GM12878 (cell line): Measurements from ENCODE around the gene PTPRD. TPM values are rescaled to one million over a fixed set of nuclear protein-coding genes. Genes with fewer than 3 reads are reported as not detected.

Experiments used
- ATAC-seq: fragments of 200-7000 bp; cut with Tn5 transposase; 3 replicates; pipeline ENCODE4 v1.9.1; 2020; ENCODE audit warnings: mild to moderate bottlenecking, moderate library complexity
- BruUV-seq: library from RNA; stranded (reverse); fragments of 400-500 nt; replicated peaks from 2 replicates; lab custom pipeline; 2021; lab: Mats Ljungman, UMichigan
- CTCF ChIA-PET: fragments of 300-600 bp; sonication (Branson Sonifier 250); formaldehyde crosslinking; extraction: SDS; loops from one replicate; lab custom pipeline; 2021; ENCODE audit warnings: inconsistent platforms; lab: Yijun Ruan, JAX
- POLR2A ChIA-PET: fragments of 350-600 bp; formaldehyde crosslinking; extraction: SDS; loops from one replicate; lab custom pipeline; 2021; ENCODE audit warnings: inconsistent platforms; lab: Charles Lee
- RAD21 ChIA-PET: fragments of 300-600 bp; sonication (Branson Sonifier 250); formaldehyde crosslinking; loops from one replicate; lab custom pipeline; 2023; ENCODE audit warnings: antibody characterized with exemption; ENCODE audit not compliant: unreplicated experiment; lab: Charles Lee
- SMC1A ChIA-PET: fragments of 300-600 bp; sonication (Branson Sonifier 250); formaldehyde crosslinking; loops from one replicate; lab custom pipeline; 2023; ENCODE audit not compliant: unreplicated experiment, uncharacterized antibody; lab: Charles Lee
- DNase-seq: peaks from one replicate; pipeline ENCODE4 v3.0.0-alpha.2; 2011; ENCODE audit warnings: low read depth, low spot score
- FAIRE-seq: peaks from 3 replicates; lab custom pipeline; 2011; peaks lifted over from hg19 to GRCh38; lab: Jason Lieb, UNC
- H2AFZ ChIP-seq: 2 replicates; pipeline ENCODE4 v1.6.0; 2011; ENCODE audit warnings: low read depth, low read length, control low read depth; ENCODE audit not compliant: control insufficient read depth
- H3K27ac ChIP-seq: 2 replicates; pipeline ENCODE4 v1.5.1; 2011; ENCODE audit warnings: control low read depth; ENCODE audit not compliant: control insufficient read depth, insufficient read depth
- H3K27me3 ChIP-seq, 2 experiments: replicated peaks in 1 of 2; 2 replicates each; pipeline versions ENCODE4 v1.6.0 to v1.6.1; 2011; ENCODE audit warnings: low read length in 1 of 2; ENCODE audit not compliant: control insufficient read depth in 2 of 2, insufficient read depth in 2 of 2
- H3K36me3 ChIP-seq, 2 experiments: 2 replicates each; pipeline ENCODE4 v1.5.1; 2011; ENCODE audit warnings: low read length in 1 of 2; ENCODE audit not compliant: control insufficient read depth in 2 of 2, insufficient read depth in 2 of 2
- H3K4me1 ChIP-seq: 2 replicates; pipeline ENCODE4 v1.6.1; 2011; ENCODE audit warnings: mild to moderate bottlenecking, low read length, moderate library complexity, mixed read lengths; ENCODE audit not compliant: control insufficient read depth, insufficient read depth
- H3K4me2 ChIP-seq: 2 replicates; pipeline ENCODE4 v1.6.0; 2011; ENCODE audit warnings: control low read depth; ENCODE audit not compliant: control insufficient read depth, insufficient read depth
- H3K4me3 ChIP-seq: fragments of 200-600 bp; sonication (generic); 2 replicates; pipeline ENCODE4 v1.5.1; 2016
- H3K79me2 ChIP-seq: 2 replicates; pipeline ENCODE4 v1.6.0; 2011; ENCODE audit warnings: low read length; ENCODE audit not compliant: control insufficient read depth, insufficient read depth
- H3K9ac ChIP-seq: 2 replicates; pipeline ENCODE4 v1.8.0; 2011; ENCODE audit warnings: low read length, control low read depth, mixed read lengths; ENCODE audit not compliant: control insufficient read depth, insufficient read depth
- H3K9me3 ChIP-seq: replicated peaks from 3 replicates; pipeline ENCODE4 v1.5.1; 2011; ENCODE audit warnings: mild to moderate bottlenecking, low read length; ENCODE audit not compliant: control insufficient read depth, insufficient read depth
- H4K20me1 ChIP-seq: 2 replicates; pipeline ENCODE4 v1.6.0; 2011; ENCODE audit not compliant: control insufficient read depth, insufficient read depth
- BACH1 ChIP-seq: fragments of 450-650 bp; IDR thresholded peaks from 2 replicates; pipeline ENCODE4 v1.6.1; 2017; ENCODE audit warnings: mild to moderate bottlenecking, borderline replicate concordance
- CREB1 ChIP-seq: IDR thresholded peaks from 2 replicates; pipeline ENCODE4 v1.6.1; 2012; ENCODE audit warnings: low read depth, mild to moderate bottlenecking, inconsistent platforms
- FOXK2 ChIP-seq: fragments of 450-650 bp; IDR thresholded peaks from 2 replicates; pipeline ENCODE4 v1.6.1; 2017; ENCODE audit warnings: mild to moderate bottlenecking, moderate library complexity
- JUND ChIP-seq: IDR thresholded peaks from 2 replicates; pipeline ENCODE4 v1.6.1; 2012; ENCODE audit warnings: low read depth, mild to moderate bottlenecking, low read length, improper control_type of control experiment, moderate library complexity
- NBN ChIP-seq: fragments of 450-650 bp; IDR thresholded peaks from 2 replicates; pipeline ENCODE4 v1.6.1; 2016
- NR2C1 ChIP-seq: fragments of 450-650 bp; IDR thresholded peaks from 2 replicates; pipeline ENCODE4 v1.6.1; 2017; ENCODE audit warnings: antibody characterized with exemption, mild to moderate bottlenecking, moderate library complexity
- NR2F1 ChIP-seq: fragments of 450-650 bp; conservative IDR thresholded peaks from 2 replicates; pipeline ENCODE4 v1.6.1; 2017; ENCODE audit warnings: mild to moderate bottlenecking
- WGBS: methylation state at CpG from one replicate; pipeline ENCODE4 v1.1.6; 2016; ENCODE audit warnings: low lambda C conversion rate; ENCODE audit not compliant: insufficient replicate concordance, insufficient coverage; ENCODE audit errors: missing lambda C conversion rate; 5-methylcytosine and 5-hydroxymethylcytosine counted together
- in situ Hi-C: fragments of 300-500 bp; cut with MboI; formaldehyde crosslinking; loops from 9 replicates; pipeline ENCODE4 v1.14.3; 2018; ENCODE audit warnings: mixed read lengths
- intact Hi-C: fragments of 100-400 bp; cut with micrococcal nuclease; formaldehyde crosslinking; loops from one replicate; pipeline ENCODE4 v1.14.2; 2022; ENCODE audit not compliant: unreplicated experiment
- polyA plus RNA-seq, 11 experiments: library from polyadenylated mRNA; depleted of rRNA in 4 of 11; unstranded in 6 of 11; stranded (reverse) in 5 of 11; fragments of >200 nt; fragmentation: Nextera tagmentation in 4 of 11; fragmentation: Illumina TruSeq in 1 of 11; extraction: Ambion mirVana in 4 of 11; extraction: Trizol in 1 of 11; gene quantifications; 1 replicate in 1 of 11; 2 replicates in 10 of 11; pipeline versions ENCODE4 v1.2.1 to v1.2.3, GENCODE V29; 2011 to 2016; ENCODE audit warnings: inconsistent platforms in 2 of 11, missing spikeins in 2 of 11, low read depth in 1 of 11
- total RNA-seq, 4 experiments: library from RNA; depleted of rRNA in 3 of 4; stranded (reverse); fragments of >200 nt in 3 of 4; fragmentation: Illumina TruSeq in 1 of 4; extraction: Trizol in 1 of 4; gene quantifications; 2 replicates each; pipeline versions ENCODE4 v1.2.1 to v1.2.3, GENCODE V29; 2013 to 2021
- TF ChIP-seq, protein P1 (sequence below): IDR thresholded peaks from 2 replicates; pipeline ENCODE4 v1.6.1; 2011; ENCODE audit warnings: low read depth, low read length, improper control_type of control experiment, borderline replicate concordance
- TF ChIP-seq, protein P2 (sequence below): IDR thresholded peaks from 2 replicates; pipeline ENCODE4 v1.6.1; 2012; ENCODE audit warnings: low read depth, low read length, improper control_type of control experiment
- TF ChIP-seq, protein P3 (sequence below): fragments of 450-650 bp; formaldehyde crosslinking; IDR thresholded peaks from 2 replicates; pipeline ENCODE4 v1.4.0; 2022; ENCODE audit warnings: mild to moderate bottlenecking, moderate library complexity

The PTPRD gene
- total and polyA plus RNA-seq, 10 of the 15 experiments (the other 5 are each of a cell fraction or from before 2014, with no cell fraction given) = under 0.01 to 0.05 (median 0.01) TPM; not detected in 7

DNA sequence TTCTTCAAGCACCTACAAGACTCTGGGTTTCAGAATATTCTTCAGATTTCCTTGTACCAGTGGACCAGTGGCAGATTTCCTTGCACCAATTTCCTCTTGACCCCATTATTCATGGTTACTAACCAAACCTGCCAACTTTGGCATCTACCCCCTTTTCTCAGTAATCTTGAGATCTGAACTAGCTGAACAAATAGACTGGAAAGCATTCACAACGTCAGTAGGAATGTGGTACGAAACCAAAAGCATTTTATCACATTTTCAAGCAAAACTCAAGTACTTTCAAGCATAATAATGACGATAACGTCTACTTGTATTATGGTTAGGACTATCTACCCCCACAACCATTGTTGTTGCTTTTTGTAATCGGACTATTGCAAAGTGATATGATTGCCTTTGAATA lies 1217.3 kb downstream of the PTPRD start:
- BruUV-seq = no TSS peak
- in situ Hi-C loops = no loop called here
- Histone ChIP-seq H3K27me3 (no peaks in the 10 kb centered on the region), H3K79me2 (no peaks in the 10 kb centered on the region), H2AFZ (no peak overlapping the region), H3K9me3 (no peaks in the 10 kb centered on the region), H3K4me2 (no peak overlapping the region), H3K4me1 (no peaks in the 10 kb centered on the region), H3K27ac (no peak overlapping the region), H3K4me3 (no peak overlapping the region), H3K36me3 (no peaks in the 10 kb centered on the region), H3K9ac (no peak overlapping the region), H4K20me1 (no peaks in the 10 kb centered on the region)
- intact Hi-C loops = no loop called here
- CTCF ChIA-PET = no interaction called here
- FAIRE-seq (no peak), ATAC-seq (no peak), DNase-seq (no peak)
- RAD21 ChIA-PET = no interaction called here
- WGBS = 18% methylated on average over 5 of the region's 5 CpGs
- SMC1A ChIA-PET = interaction anchor here (1.0 to 1.6 kb wide), 2 partner anchors 10 to 18 kb away, joined by 3 read pairs; no protein-coding TSS in a partner anchor
- POLR2A ChIA-PET = no interaction called here
- TF ChIP-seq JUND = no peak
- no peak for TF ChIP-seq NR2C1
- TF ChIP-seq FOXK2 = no peak
- TF ChIP-seq, protein P1, sequence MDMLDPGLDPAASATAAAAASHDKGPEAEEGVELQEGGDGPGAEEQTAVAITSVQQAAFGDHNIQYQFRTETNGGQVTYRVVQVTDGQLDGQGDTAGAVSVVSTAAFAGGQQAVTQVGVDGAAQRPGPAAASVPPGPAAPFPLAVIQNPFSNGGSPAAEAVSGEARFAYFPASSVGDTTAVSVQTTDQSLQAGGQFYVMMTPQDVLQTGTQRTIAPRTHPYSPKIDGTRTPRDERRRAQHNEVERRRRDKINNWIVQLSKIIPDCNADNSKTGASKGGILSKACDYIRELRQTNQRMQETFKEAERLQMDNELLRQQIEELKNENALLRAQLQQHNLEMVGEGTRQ = no peak
- TF ChIP-seq, protein P2, sequence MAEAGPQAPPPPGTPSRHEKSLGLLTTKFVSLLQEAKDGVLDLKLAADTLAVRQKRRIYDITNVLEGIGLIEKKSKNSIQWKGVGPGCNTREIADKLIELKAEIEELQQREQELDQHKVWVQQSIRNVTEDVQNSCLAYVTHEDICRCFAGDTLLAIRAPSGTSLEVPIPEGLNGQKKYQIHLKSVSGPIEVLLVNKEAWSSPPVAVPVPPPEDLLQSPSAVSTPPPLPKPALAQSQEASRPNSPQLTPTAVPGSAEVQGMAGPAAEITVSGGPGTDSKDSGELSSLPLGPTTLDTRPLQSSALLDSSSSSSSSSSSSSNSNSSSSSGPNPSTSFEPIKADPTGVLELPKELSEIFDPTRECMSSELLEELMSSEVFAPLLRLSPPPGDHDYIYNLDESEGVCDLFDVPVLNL = no peak
- TF ChIP-seq BACH1 = no peak
- TF ChIP-seq, protein P3, sequence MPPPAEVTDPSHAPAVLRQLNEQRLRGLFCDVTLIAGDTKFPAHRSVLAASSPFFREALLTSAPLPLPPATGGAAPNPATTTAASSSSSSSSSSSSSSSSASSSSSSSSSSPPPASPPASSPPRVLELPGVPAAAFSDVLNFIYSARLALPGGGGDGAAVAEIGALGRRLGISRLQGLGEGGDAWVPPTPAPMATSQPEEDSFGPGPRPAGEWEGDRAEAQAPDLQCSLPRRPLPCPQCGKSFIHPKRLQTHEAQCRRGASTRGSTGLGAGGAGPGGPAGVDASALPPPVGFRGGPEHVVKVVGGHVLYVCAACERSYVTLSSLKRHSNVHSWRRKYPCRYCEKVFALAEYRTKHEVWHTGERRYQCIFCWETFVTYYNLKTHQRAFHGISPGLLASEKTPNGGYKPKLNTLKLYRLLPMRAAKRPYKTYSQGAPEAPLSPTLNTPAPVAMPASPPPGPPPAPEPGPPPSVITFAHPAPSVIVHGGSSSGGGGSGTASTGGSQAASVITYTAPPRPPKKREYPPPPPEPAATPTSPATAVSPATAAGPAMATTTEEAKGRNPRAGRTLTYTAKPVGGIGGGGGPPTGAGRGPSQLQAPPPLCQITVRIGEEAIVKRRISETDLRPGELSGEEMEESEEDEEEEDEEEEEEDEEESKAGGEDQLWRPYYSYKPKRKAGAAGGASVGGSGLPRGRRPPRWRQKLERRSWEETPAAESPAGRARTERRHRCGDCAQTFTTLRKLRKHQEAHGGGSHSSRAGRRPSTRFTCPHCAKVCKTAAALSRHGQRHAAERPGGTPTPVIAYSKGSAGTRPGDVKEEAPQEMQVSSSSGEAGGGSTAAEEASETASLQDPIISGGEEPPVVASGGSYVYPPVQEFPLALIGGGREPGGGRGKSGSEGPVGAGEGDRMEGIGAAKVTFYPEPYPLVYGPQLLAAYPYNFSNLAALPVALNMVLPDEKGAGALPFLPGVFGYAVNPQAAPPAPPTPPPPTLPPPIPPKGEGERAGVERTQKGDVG (CRISPR knock-in tag) = no peak
- TF ChIP-seq NBN = no peak
- no peak for TF ChIP-seq NR2F1
- no peak for TF ChIP-seq CREB1
